ENCODE data around the gene MSI2.

DNA sequence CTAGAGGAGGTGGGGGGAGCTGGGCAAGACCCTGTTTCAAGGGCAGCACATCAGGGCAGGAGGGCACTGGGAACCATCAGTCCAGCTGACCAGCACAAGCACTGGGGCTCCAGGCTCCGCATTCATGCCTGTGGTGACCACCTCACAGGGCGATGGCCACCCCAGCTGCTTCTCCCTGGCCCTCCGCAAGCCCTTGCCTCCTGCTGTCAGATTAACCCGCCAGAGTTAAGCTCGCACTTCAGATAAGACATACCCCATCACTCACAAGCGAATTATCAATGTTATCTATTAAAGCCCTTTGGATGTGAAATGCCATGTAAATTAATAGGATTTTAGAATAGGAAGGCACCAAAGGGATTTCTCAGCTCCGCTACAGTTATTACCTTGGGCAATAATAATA, 383.8 kb downstream of the MSI2 start:
- TF ChIP-seq EZH2 (IDR thresholded peaks at IDR 0.05; ENCODE audit: insufficient read depth, poor library complexity, severe bottlenecking), result no peak
- TF ChIP-seq EZH2phosphoT487 (IDR thresholded peaks at IDR 0.05; ENCODE audit: insufficient read depth, low read depth), result no peak

All from GM23248 (cell line).